HG03354 (cell line): ENCODE results near the gene DAP3.
"Not testable (repeated sequence)": the region's sequence is repeated elsewhere in the genome, so short reads cannot be mapped to it uniquely, and the experiment has no call there.

Experiments
- ATAC-seq: cut with Tn5 transposase; IDR thresholded peaks from one replicate; pipeline ENCODE4 v1.9.1; 2021; ENCODE audit warnings: mild to moderate bottlenecking; ENCODE audit not compliant: unreplicated experiment, poor library complexity, severe bottlenecking

DAP3 gene

GRCh38 chr1:155712636-155713035 lies 23.7 kb downstream of the DAP3 start:
- not testable (repeated sequence) for ATAC-seq

GRCh38 chr1:155713075-155713474 lies 24.2 kb downstream of the DAP3 start:
- ATAC-seq = no peak

GRCh38 chr1:155715056-155715455 lies 26.2 kb downstream of the DAP3 start:
- ATAC-seq = not testable (repeated sequence)

- ATAC-seq = no peak
These were observed 26.9 kb downstream of the DAP3 start for GRCh38 chr1:155715777-155716176.

GRCh38 chr1:155717041-155717440 lies 28.1 kb downstream of the DAP3 start:
- ATAC-seq = no peak

GRCh38 chr1:155718524-155719115 lies 29.7 kb downstream of the DAP3 start:
- not testable (repeated sequence) for ATAC-seq

GRCh38 chr1:155719703-155720102 lies 30.8 kb downstream of the DAP3 start:
- ATAC-seq = no peak

- ATAC-seq = no peak
These were observed 36.3 kb downstream of the DAP3 start for GRCh38 chr1:155725142-155725541.

GRCh38 chr1:155729031-155729898 lies 40.4 kb downstream of the DAP3 start:
- no peak for ATAC-seq

- no peak for ATAC-seq
These were observed 52.1 kb downstream of the DAP3 start for GRCh38 chr1:155740995-155741394.

- no peak for ATAC-seq
These were observed 53.0 kb downstream of the DAP3 start for GRCh38 chr1:155741908-155742307.

GRCh38 chr1:155744711-155745283 lies 55.9 kb downstream of the DAP3 start:
- ATAC-seq = no peak

- ATAC-seq = peak; percentile 94
These were observed 56.7 kb downstream of the DAP3 start for GRCh38 chr1:155745284-155746228.

- ATAC-seq = not testable (repeated sequence)
These were observed 58.7 kb downstream of the DAP3 start for GRCh38 chr1:155747586-155747985.

GRCh38 chr1:155748141-155748540 lies 59.2 kb downstream of the DAP3 start:
- not testable (repeated sequence) for ATAC-seq

- not testable (repeated sequence) for ATAC-seq
These were observed 70.1 kb downstream of the DAP3 start for GRCh38 chr1:155759017-155759416.

GRCh38 chr1:155759966-155760630 lies 71.2 kb downstream of the DAP3 start:
- ATAC-seq = no peak

- ATAC-seq = no peak
These were observed 72.0 kb downstream of the DAP3 start for GRCh38 chr1:155760751-155761475.
